Stimulated activated naive CD8-positive, alpha-beta T cell treated with anti-CD3 and anti-CD28 coated beads, Interleukin-15, Interleukin-2, amounts not matched to agents 100 U/mL and 50 U/mL, for 24 hours (primary cell): ENCODE measurements around the gene FAM120AOS.
A peak's percentile ranks its signal among the peaks of the same experiment; 100 is the strongest.

ENCODE experiments used
- ATAC-seq: fragments of 150-1000 bp; cut with Tn5 transposase; one replicate; pipeline ENCODE4 v1.10.0; 2021
- DNase-seq: peaks from one replicate; pipeline ENCODE4 v3.0.0; 2021

FAM120AOS gene

DNA sequence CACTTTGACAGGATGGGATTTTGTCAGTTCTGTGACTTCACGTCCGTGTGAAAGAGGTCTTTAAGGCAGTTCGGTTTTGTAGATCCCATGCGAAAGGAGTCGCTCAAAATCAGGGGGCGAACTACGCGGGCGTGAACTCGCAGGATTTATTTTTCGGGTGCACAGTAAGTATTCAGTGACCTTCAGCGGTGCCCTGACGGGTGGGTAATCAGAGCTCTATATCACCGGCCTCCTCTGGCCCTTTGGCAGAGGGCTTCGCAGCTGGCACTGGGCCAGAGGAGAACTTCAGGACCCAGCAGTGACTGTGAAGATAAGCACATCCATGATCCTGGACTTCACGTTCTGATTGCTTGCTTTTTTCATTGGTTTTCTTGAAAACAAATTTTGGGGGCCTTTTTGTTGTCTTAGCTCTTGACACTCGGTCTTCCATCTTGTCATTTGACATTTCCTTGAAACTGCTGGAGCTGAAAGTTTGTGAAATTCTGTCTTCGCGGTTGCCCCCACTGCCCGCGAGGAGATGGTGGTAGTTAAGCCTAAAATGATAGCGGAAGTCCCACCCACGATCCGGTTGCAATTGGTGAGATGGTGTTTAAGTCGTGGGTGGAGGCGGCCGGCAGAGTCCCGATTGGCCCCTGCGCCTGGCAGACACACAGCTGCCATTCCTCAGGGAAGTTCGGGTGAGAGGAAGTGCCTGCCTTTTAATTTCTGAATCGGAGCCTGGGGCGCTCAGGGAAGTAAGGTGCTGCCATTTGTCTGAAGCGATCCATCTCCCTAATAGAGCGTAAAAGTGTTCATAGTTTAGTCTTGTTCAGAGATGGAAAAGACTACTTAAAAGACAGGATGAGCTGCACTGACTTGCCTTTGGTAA is at the start of gene FAM120AOS:
FAM120AOS (minus strand) TSS at position 535 of the 868 bp plus-strand sequence. CDS start 872 bp downstream, outside the sequence.
- DNase-seq, result peak; percentile 87
- peak; percentile 73 for ATAC-seq

GRCh38 chr9:93501406-93501805 is 48.0 kb upstream of the FAM120AOS start:
- ATAC-seq (no peak), DNase-seq (no peak)

GRCh38 chr9:93500571-93501298 is 47.4 kb upstream of the FAM120AOS start:
- no peak for ATAC-seq
- DNase-seq, result no peak

DNA sequence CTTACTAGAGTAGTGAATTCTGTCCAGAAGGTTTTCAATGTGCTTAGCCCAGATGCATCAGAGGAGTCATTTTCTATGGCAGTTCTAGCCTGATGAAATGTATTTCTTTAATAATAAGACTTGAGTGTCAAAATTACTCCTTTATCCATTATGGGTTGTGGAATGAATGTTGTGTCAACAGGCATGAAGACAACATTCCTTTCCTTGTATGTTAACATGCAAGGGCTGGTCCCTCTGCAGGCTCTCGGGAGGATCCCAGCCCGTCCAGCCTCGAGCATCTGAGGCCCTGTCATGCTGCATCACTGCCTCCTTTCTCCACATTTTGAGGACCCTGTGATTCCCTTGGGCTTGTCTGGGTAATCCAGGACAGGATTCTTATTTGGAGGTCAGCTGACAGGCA is 42.9 kb upstream of the FAM120AOS start:
- no peak for DNase-seq
- no peak for ATAC-seq

DNA sequence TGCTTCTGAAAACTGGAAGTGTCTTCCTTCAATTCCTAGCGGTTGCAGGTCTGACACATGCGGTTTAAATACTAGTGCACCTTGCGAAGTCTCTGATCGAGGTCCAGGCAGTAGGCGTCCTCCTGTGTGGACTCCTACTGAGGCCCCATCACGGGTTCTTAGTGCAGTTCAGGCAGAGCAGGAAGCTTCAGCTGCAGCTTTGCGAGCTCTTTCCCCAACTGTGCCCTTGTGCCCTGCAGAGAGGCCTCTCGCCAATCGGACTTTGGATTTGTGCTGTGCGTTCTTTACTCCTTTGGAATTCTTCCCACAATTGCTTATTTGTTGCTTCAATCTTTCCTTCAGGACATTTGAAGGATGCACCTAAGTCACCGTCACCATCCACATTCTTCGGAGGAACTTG is 40.6 kb upstream of the FAM120AOS start:
- DNase-seq (no peak), ATAC-seq (no peak)

DNA sequence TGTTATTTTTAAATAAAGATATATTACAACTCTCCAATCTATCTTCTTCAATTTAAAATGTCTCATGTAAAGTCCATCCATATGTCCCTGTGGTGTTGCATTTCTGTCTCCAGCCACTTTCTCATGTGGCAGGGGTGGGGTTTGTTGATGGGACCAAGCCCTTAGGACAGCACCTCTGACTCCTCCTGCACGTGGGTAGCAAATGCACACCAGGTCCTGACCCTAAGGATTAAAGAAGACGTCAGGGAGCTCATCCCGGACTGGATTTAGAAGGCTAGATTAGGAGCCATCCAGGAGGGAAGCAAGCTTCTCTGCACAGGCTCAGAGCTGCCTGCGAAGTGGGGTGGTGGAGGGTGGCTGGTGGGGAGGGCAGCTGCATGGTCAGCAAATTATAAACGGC is 38.9 kb upstream of the FAM120AOS start:
- ATAC-seq, result no peak
- no peak for DNase-seq

GRCh38 chr9:93491593-93492232 is 38.3 kb upstream of the FAM120AOS start:
- no peak for DNase-seq

GRCh38 chr9:93488244-93488643 is 34.9 kb upstream of the FAM120AOS start:
- ATAC-seq, result no peak
- DNase-seq, result no peak

More at GRCh38 chr9:93491593-93492232, 38.3 kb upstream of the FAM120AOS start:
- no peak for ATAC-seq

GRCh38 chr9:93486268-93486667 is 32.9 kb upstream of the FAM120AOS start:
- DNase-seq (no peak), ATAC-seq (no peak)

DNA sequence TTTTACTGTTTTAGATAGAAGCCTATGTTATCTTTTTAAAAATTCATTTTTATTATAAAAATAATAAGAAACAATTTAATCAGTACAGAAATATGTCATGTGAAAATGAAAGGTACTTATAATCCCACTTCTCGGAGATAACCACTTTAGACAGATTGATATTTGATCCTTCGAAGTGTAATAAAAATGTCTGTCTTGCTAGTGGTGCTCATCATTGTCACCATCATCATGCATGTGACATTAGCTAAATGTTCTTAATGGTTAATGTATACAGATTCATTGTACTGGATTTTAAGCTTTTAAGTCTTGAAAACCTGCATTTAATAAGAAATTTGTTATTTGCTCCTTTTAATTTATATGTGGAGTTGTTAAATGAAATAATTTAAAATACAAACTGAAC is 30.1 kb upstream of the FAM120AOS start:
- ATAC-seq (no peak), DNase-seq (no peak)

DNA sequence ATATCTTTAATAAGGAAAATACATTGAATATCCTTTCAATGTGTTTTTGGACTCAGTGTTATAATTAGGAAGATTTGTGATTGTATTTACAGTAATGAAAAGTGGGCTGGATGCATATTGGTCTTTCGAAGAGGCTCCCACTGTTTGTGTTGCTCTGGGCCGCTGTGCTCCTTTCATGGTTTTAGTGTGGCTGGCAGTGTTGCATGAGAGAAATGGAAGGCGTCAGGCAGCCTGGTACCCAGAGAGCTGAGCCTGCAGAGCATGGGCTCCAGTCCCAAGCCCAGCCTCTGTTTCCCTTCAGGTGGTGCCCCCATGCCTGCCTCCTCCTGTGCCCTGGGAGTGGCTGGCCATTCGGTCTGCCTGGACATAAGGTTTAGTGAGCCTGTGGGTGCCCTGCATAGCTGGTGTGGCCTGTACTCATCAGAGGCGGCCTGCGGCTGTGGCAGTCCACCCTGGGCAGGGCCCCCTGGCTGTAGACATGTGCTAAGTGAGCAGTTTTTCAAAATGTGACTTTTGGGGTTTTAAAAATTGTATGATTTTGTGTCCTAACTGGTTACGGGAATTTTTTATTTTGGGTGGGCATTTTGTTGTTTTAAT is 27.4 kb upstream of the FAM120AOS start:
- DNase-seq, result no peak
- ATAC-seq, result no peak

GRCh38 chr9:93480262-93480661 is 26.9 kb upstream of the FAM120AOS start:
- ATAC-seq (no peak), DNase-seq (no peak)

- no peak for ATAC-seq
- no peak for DNase-seq
Observed at GRCh38 chr9:93479726-93480125, 26.3 kb upstream of the FAM120AOS start.

DNA sequence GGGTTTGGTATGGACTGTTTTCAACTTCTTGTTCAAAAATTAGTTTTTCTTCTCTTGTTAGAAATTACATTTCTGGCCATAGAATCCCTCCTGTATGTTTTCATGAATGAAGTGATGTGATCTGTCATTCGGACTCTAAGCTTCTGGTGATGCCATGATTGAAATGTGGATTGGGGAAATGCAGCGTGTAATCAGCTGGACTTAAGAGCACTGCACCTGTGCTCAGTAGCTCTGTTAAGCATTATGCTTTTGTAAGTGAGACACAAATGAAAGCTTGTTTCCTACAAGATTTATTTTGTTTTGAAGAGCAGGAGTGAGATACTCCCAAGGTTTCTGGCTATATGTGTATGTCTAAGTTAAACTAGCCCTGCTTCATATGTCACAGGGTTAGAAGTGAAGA is 24.0 kb upstream of the FAM120AOS start:
- DNase-seq (no peak), ATAC-seq (no peak)

DNA sequence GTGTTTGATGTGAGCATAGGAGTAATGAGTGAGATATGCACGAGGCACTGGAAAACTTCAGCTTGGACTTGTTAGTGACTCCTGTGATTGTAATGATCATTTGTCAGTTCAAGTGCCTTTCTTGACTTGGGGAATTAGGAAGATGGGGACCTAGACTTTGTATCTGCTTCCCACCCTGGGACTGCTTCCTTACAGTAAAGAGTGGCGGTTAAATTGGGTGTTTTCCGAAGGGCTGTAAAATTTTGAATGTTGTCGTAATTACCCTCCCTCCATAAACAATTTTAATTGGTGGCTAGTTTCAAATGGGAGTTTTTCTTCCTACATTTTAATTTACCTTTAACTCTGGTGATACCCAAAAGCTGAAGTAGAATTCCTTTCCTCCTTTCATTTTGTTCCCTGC is 23.5 kb upstream of the FAM120AOS start:
- no peak for ATAC-seq

GRCh38 chr9:93475856-93476255 is 22.5 kb upstream of the FAM120AOS start:
- ATAC-seq (no peak), DNase-seq (no peak)

More for the DNA sequence above, 23.5 kb upstream of the FAM120AOS start:
- no peak for DNase-seq

- ATAC-seq, result no peak
- no peak for DNase-seq
Observed at GRCh38 chr9:93475108-93475507, 21.7 kb upstream of the FAM120AOS start.

GRCh38 chr9:93473411-93473810 is 20.0 kb upstream of the FAM120AOS start:
- DNase-seq, result no peak
- ATAC-seq, result no peak

DNA sequence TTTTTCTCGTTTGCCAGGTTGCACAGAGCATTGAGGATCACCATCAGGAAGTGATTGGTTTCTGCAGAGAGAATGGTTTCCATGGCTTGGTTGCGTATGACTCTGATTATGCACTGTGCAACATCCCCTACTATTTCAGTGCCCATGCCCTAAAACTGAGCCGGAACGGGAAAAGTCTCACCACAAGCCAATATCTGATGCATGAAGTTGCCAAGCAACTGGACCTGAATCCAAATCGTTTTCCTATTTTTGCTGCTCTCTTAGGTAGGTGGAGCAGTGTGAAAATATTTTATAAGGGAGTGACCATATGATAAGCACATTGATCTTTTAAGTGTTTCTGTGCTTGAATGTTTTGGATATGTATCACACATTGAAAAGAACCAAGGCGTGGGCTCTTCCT is 17.7 kb upstream of the FAM120AOS start:
- DNase-seq (no peak), ATAC-seq (no peak)

DNA sequence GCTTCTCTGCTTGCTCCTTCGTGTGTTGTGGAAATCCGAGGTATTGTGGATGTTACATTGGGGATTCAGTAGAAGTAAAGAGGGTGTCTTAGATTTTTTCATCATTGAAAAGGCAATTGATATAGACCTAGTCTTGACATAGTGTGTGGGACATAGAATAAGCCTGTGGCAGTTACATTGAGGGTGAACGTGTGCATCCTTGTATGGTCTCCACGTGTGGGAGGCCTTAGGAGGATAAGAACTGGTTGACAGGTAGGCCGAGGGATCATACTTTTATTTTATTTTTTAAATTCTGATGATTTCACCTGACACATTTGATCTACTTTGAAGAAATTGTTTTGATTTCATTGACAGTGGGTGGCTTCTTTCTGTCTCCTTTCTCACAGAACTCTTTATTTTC is 17.0 kb upstream of the FAM120AOS start:
- DNase-seq (no peak), ATAC-seq (no peak)

GRCh38 chr9:93468763-93469456 is 15.5 kb upstream of the FAM120AOS start:
- DNase-seq, result no peak
- no peak for ATAC-seq

DNA sequence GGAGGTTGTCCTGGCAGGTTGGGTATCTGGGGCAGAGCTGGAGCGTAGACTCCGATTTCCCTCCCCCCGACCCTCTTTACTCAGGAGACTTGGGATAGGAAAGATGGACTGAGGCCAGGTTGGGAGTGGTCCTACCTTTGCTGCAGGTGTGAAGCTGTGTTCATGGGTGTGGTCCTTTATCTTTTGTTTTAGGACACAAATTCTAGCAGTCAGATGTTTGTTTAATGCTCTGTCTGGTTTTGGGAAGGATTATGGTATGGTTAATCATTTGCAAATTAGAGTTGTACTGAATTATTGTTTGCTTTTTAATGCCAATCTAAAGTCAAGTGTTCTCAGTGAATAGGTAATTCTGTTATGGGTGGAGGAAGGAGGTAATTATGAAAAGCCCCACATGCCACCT is 14.1 kb upstream of the FAM120AOS start:
- no peak for DNase-seq
- ATAC-seq, result no peak
